Stimulated activated CD4-positive, alpha-beta T cell treated with anti-CD3 and anti-CD28 coated beads, TNF-alpha, amount 100 ng/mL, for 1 hour (primary cell): Measurements from ENCODE around the gene TMEM271.
"Not testable (repeated sequence)": the region's sequence is repeated elsewhere in the genome, so short reads cannot be mapped to it uniquely, and the experiment has no call there.

Source experiments
- DNase-seq, 3 donors: peaks; one replicate each; pipeline ENCODE4 v3.0.0-alpha.2; 2020; ENCODE audit warnings: low read depth in 3 of 3, low spot score in 1 of 3

TMEM271 gene

GRCh38 chr4:566035-566434 is 10.1 kb downstream of the TMEM271 start:
- DNase-seq, result no peak

GRCh38 chr4:565614-566013 is 10.5 kb downstream of the TMEM271 start:
- DNase-seq, result not testable (repeated sequence)

GRCh38 chr4:562458-562857 is 13.6 kb downstream of the TMEM271 start:
- not testable (repeated sequence) for DNase-seq

GRCh38 chr4:561426-561825 is 14.7 kb downstream of the TMEM271 start:
- DNase-seq, result no peak

- DNase-seq, result no peak
Measured at GRCh38 chr4:560731-561291, 15.3 kb downstream of the TMEM271 start.

GRCh38 chr4:560061-560460 is 16.0 kb downstream of the TMEM271 start:
- DNase-seq, result no peak

GRCh38 chr4:555566-556275 is 20.4 kb downstream of the TMEM271 start:
- no peak for DNase-seq

GRCh38 chr4:554793-555320 is 21.2 kb downstream of the TMEM271 start:
- DNase-seq, result not testable (repeated sequence)

GRCh38 chr4:552019-552418 is 24.1 kb downstream of the TMEM271 start:
- no peak for DNase-seq

GRCh38 chr4:550268-550667 is 25.8 kb downstream of the TMEM271 start:
- not testable (repeated sequence) for DNase-seq

- DNase-seq, result no peak
Measured at GRCh38 chr4:548976-549375, 27.1 kb downstream of the TMEM271 start.

- DNase-seq, result no peak
Measured at GRCh38 chr4:545612-546011, 30.5 kb downstream of the TMEM271 start.

GRCh38 chr4:544386-545105 is 31.5 kb downstream of the TMEM271 start:
- no peak for DNase-seq

GRCh38 chr4:541271-541670 is 34.8 kb downstream of the TMEM271 start:
- no peak for DNase-seq

GRCh38 chr4:538542-539142 is 37.5 kb downstream of the TMEM271 start:
- no peak for DNase-seq

- no peak for DNase-seq
Measured at GRCh38 chr4:537436-538264, 38.4 kb downstream of the TMEM271 start.

- DNase-seq, result no peak
Measured at GRCh38 chr4:536351-536972, 39.6 kb downstream of the TMEM271 start.

GRCh38 chr4:535924-536281 is 40.2 kb downstream of the TMEM271 start:
- no peak for DNase-seq

GRCh38 chr4:535181-535923 is 40.7 kb downstream of the TMEM271 start:
- DNase-seq, result no peak
